Fibroblast of peridontal ligament (primary cell): ENCODE measurements around the gene YJU2.
A peak's percentile ranks its signal among the peaks of the same experiment; 100 is the strongest.
"Not testable (repeated sequence)": the region's sequence is repeated elsewhere in the genome, so short reads cannot be mapped to it uniquely, and the experiment has no call there.

ENCODE experiments used
- DNase-seq: peaks from one replicate; pipeline ENCODE4 v3.0.0-alpha.2; 2010; ENCODE audit errors: extremely low read depth

YJU2 gene

DNA sequence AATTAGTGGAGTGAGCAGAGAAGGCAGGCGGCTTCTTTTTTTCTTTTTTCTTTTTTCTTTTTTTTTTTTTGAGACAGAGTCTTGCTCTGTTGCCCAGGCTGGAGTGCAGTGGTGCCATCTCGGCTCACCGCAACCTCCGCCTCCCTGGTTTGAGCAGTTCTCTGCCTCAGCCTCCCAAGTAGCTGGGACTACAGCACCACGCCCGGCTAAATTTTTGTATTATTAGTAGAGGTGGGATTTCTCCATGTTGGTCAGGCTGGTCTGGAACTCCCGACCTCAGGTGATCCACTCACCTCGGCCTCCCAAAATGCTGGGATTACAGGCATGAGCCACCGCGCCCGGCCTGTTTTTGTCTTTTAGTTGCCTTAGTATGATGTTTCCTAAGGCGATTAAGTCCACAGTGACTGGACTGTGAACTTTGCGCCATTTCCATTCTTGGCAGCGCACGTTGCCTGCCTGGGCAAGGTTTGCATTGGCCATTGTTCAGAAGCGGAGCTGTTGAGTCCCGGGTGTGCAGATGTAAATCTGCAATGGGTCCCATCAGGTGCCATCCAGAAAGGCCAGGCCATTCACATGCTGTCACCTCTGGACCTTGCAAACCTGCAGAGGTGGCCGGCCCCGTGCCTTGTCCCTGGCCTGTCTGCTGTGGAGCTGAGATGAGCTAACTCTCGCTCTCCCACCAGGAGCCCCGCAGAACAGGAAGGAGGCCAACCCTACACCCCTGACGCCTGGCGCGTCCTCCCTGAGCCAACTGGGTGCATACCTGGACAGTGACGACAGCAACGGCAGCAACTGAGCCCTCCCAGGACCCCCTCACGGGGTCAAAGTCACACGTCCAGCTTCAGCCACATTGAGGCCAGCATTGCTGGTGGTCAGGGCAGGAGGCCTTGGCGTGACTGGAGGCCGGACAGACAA lies 21.3 kb downstream of the YJU2 start:
- no peak for DNase-seq

DNA sequence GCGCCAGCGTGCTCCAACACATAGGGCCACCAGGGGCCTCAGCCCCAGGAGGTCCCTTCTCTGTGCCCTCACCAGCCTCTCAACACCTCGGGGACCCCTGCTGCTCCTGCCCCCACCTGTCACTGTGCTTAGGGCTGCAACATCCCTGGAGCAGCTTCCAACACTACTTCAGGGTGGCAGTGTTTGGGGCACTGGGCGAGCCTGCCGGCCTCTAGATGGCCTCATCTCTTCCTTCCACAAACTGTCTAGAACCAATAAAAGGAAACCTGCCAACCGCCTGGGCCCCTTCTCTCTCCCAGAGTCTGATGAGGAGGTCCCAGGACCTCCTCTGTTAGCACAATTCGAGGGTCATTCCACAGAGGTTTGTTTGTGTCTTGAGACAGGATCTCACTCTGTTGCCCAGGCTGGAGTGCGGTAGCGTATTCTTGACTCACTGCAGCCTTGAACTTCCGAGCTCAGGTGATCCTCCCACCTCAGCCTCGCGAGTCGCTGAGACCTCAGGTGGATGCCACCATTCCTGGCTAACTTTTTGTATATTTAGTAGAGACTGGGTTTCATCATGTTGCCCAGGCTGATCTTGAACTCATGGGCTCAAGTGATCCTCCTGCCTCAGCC lies 22.0 kb downstream of the YJU2 start:
- no peak for DNase-seq

DNA sequence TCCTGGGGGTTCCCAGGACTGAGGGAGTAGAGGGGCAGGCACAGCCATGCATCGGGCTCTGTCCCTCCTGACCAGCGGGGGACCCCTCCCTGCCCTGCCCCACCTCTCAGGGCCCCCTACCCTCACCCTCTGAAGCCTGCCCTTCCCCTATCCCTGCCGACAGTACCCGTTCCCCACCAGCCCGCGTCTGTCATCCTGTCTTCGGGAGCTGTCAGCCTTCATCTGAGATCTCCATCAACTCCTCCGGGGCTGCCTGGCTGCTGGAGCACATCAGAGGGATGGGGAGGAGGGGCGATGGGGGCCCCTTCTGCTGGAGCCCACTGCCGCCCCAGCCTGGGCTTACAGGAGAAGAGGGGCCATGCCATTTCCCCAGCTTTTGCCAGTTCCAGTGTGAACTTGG lies 26.0 kb downstream of the YJU2 start:
- DNase-seq: no peak

DNA sequence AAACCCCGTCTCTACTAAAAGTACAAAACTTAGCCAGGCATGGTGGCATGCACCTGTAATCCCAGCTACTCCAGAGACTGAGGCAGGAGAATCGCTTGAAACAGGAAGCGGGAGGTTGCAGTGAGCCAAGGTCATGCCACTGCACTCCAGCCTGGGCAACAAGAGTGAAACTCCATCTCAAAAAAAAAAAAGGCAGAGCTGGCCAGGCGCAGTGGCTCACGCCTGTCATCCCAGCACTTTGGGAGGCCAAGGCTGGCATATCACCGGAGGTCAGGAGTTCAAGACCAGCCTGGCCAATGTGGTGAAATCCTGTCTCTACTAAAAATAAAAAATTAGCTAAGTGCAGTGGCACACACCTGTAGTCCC lies 27.4 kb downstream of the YJU2 start:
- not testable (repeated sequence) for DNase-seq

DNA sequence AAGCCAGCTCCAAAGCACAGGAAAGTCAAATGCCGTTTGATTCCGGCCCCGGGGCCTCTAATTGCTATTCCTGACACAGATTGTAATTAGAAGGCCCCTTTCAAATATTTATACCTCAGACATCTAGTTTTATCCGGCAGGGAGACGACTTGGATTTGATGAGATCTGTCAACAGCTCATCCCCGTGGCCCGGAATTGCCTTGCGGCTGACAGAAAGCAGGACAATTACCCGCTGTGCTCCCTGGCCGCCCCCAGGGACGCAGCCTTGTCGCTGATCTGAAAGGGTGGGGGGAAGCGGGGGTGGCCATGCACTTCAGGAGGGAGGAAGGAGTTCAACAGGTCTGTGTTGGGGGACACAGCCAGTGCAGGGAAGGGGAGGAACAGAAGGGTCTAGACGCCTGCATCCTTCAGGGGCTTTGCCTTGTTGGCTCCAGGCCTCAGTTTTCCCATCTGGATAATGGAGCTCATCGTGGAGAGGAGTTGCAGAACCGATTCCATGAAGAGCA lies 30.4 kb downstream of the YJU2 start:
- no peak for DNase-seq

DNA sequence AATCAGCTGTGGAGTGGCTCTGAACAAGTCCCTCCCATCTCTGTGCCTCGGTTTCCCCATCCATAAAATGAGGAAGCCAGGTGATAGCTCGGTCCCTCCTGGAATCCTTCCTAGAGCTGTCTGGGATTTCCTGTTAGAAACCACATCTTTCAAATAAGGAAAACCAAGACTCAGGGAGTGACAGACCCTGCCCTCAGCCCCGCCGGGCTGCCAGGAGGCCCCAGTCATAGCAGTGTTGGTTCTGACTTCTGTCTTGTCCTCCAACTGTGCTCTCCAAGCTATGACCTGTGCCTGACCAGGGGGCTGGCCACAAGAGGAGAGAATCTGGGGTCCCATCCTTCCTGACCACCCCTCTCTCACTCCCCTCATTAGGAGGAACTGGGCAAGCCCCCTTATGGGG lies 31.1 kb downstream of the YJU2 start:
- no peak for DNase-seq

DNA sequence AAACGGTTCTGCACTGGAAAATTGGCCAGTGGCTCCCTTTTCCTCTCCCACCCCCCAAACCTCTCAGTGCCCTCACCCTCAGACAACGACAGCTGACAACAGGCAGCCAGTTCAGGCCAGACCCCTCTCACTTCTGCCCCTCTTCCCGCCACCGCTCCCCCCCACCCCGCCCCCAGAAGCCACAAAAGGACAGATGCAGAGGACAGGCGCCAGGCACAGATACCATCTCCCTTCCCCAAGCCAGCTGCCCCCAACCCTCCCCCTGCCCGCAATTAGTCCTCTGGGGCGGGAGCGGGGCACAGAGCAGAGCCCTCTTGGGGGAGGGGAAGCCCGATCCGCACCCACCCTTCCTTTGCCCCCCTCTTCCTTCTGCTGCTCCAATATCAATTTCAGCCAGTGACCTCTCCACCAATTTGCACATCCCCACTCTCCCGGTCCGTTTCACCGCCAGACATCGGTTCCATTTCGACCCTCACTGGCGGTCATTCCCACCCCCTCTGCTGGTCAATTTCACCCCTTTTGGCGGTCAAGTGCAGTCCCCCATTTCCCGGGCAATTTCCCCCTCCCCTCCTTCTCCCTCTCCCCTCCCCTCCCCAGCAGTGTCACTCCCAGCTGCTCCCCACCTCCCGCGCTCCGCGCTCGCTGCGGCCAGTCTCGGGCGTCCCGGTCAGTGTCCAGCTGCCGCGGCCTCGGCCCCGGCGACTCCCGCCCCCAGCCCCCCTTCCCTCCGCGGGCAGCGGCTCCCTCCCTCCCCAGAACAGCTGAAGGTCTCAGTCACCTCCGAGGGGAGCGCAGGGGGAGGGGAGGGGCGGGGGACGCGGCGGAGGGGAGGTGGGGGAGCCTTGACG lies 31.8 kb downstream of the YJU2 start, which contains the start of gene SHD:
Gene SHD (plus strand): TSS at position 848 of the 848 bp plus-strand sequence. CDS start 798 bp downstream, outside the sequence.
- DNase-seq: no peak

DNA sequence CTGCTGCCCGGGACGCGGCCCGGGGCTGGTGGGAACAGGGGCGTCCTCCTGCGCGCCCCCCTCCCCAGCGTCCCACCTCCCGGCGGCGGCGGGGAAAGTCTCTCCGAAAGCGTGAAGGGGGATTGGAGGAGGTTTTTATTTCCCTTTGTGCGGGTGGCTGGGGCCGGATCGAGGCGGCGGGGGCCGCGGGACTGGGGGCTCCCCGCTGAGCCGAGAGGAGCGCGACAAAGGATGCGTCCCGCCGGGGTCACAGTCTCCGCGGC lies 32.3 kb downstream of the YJU2 start:
- no peak for DNase-seq

DNA sequence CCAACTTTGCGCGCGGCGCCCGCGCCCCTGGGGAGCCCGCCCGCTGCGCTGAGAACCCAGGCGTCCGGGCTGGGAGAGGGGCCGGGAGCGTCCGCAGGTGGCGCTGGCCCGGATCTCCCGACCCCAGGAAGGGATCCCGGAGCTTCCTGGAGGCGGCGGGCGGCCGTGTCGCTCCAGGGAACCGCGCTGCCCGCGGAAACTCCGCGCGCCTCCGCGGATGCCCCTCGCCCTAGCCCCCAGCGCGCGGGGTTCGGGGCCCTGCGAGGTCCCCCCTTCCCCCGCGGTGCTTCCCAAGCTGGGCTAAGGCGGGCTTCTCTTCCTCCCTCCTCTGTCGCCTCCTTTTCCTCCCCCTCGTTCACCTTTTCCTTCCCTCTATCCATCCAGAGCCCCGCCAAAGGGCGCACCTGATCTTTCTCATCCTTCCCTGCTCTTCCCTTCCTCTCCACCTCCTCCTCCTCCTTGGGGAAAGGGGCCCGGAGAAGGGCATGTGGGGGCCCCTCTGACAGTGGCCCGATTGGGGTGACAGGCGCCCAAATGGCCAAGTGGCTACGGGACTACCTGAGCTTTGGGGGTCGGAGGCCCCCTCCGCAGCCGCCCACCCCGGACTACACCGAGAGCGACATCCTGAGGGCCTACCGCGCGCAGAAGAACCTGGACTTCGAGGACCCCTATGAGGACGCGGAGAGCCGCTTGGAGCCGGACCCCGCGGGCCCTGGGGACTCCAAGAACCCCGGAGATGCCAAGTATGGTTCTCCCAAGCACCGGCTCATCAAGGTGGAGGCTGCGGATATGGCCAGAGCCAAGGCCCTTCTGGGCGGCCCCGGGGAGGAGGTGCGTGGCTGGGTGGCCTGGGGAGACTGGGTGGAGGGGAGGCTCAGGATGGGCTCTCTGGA lies 32.9 kb downstream of the YJU2 start:
- DNase-seq: no peak

DNA sequence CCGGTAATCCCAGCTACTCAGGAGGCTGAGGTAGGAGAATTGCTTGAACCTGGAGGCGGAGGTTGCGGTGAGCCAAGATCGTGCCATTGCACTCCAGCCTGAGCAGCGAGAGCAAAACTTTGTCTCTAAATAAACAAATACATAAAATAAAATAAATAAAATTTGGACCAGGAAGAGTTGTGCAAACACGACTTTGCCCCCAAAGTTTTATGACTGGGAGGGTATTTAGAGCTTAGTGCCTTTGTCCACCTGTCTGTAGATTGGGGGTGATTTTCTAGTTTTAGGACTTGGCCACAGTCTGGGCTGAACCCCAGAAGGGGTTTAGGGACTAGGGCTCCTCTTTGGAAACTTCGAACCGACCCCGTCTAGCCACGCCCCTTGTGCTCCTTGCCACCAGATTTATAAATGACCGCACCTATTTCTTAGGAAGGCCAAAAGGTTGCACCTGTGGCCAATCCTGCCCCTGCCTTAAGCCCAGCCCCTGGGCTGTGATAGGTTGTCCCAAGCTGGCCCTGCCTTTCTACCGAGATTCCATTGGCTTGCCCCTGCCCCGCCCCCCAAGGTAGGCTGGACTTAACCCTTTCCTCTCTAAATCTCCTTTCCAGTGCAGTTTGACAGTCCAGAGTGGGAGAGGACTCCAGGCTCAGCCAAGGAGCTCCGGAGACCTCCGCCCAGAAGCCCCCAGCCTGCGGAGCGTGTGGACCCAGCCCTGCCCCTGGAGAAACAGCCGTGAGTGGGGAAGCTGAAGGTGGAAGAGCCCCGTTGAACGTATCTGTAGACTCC lies 37.5 kb downstream of the YJU2 start:
- no peak for DNase-seq

DNA sequence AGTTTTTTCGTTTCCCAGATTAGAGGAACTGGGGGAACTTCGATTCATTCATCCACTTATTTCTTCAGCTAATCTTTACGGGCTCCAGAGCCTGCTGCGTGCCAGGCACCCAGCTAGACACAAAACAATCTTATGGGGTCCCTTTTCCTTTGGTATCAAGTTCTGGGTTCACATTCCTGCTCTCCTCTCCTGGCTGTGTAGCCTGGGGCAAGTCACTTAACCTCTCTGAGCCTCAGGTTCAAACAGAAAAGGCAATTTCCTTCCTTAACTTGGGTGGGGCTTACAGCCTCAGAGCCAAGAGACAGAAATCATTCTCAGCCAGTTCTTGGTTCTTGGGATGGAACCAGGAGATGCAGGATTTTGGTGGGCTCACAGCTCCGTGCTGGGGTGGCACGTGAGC lies 38.1 kb downstream of the YJU2 start:
- DNase-seq: no peak

DNA sequence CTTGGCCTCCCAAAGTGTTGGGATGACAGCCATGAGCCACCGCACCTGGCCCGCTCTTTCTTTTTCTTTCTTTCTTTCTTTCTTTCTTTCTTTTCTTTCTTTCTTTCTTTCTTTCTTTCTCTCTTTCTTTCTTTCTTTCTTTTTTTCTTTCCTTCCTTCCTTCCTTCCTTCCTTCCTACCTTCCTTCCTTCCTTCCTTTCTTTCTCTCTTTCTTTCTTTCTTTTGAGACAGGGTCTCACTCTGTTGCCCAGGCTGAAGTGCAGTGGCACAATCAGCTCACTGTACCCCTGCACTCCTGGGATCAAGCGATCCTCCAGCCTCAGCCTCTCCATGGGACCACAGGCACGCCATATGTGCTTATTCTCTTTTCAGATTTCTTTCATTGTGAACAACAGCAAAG lies 39.3 kb downstream of the YJU2 start:
- DNase-seq: not testable (repeated sequence)

DNA sequence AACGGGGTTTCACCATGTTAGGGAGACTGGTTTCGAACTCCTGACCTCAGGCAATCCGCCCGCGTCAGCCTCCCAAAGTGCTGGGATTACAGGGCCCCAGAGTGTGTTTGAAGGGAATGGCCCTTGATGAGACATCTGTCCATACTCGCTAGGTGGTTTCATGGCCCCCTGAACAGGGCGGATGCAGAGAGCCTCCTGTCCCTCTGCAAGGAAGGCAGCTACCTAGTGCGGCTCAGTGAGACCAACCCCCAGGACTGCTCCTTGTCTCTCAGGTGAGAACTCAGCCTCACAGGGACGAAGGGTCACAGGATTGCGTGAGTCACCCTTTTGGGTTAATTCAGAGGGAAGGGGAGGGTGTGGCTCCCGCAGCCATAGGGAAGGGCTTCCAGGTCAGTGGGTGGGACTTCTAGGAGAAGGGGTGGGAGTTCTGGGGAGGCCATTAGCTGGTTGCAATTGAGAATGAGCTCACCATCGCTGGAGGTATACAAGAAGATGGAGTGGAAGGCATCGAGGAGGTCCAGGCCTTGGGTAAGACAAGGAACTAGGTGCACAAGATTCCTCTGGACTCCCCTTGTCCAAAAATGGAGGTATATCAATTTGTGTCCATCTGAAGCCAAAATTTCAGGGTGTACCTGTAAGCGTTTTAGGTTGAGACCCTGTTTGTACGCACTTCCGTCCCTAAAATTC lies 41.4 kb downstream of the YJU2 start:
- DNase-seq: no peak

DNA sequence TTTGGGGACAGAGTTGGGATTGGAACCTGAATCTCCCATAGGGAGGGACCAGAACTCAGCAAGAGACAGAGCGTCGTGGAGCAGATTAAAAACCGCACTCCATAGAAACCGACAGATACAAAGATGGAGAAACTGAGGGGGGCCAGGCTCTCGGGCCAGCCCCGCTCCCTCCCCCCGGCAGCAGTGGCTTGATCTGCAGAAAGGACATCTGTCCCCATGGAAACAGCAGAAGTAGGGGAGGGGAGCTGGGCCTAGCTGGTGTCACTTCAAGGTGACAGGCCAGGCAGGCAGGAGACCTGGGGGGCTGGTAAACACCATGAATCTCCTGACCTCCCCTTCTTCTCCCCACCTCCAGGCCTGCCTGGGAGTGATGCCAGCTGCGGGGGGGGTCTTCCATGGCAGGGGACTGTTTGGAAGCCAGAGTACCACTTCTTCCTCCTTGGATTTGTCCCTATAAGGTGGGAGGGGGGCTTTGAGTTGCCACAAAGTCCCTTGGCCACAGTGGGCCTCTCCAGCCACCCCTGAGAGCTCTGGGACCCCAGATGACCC lies 44.4 kb downstream of the YJU2 start:
- no peak for DNase-seq

DNA sequence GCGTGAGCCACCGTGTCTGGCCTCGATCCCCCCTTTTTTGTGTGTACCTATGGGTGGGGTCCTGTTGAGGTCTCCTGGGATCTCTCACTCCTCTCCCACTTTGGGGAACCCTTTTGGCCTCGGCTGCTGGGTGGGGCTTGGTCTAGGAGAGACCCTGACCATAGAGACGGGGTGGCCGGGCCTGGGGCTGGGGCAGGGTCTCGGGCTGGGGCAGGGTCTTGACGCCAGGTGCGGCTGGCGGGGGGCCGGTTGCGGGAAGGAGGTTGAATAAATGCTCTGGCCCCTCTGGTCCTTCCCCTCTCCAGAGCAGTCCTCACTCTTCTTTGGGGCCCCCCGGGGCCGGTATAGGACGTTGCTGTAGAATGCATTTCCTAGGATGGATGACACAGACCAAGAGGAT lies 45.6 kb downstream of the YJU2 start:
- DNase-seq: no peak

DNA sequence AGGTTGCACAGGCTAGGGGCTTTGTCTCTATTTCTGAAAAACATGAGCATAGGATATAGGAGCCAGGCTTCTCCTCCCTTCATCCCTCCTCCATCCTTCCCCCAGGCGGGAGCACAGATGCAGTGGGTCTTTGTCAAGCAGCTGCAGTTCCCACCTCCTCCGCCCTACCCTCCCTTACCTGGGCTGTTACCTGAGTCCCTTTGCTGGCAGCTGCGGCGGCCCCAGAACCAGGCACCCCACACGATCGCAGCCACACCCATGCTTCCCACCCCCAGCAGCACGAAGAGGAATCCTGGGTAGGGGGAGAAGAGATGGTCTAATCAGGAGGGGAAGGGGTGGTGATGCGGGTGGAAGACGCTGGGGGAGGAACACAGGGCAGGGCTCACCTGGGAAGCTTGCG lies 47.5 kb downstream of the YJU2 start:
- no peak for DNase-seq

DNA sequence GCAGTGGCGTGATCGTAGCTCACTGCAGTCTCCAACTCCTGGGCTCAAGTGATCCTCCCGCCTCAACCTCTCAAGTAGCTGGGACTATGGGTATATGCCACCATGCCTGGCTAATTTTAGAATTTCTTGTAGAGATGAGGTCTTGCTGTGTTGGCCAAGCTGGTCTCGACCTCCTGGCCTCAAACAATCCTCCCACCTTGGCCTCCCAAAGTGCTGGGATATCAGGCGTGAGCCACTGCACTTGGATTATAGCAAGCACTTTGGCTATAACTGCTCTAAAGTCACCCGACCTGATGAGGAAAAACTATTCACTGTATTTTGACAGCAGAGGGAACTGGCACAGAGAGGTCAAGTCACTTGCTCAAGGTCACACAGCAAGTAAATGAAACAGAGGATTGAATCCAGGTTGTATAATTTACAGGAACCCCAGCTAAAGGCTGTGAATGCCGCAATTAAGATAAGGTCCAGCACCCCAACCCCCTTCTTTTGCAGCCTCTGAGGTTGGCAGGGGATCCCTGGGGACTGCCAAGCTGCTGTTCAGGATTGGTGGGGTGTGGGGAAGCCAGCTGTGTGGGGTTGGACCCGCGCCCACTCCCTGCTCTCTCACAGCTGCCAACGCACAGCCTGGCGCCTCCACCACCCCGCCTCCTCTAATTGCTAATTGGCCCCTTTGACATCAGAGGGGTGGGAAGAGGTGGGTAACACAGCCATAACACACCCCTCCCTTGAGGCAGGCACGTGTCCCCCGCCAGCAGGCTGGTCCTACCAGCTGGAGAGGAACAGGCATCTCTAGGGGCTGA lies 49.3 kb downstream of the YJU2 start:
- peak; percentile 15 for DNase-seq

DNA sequence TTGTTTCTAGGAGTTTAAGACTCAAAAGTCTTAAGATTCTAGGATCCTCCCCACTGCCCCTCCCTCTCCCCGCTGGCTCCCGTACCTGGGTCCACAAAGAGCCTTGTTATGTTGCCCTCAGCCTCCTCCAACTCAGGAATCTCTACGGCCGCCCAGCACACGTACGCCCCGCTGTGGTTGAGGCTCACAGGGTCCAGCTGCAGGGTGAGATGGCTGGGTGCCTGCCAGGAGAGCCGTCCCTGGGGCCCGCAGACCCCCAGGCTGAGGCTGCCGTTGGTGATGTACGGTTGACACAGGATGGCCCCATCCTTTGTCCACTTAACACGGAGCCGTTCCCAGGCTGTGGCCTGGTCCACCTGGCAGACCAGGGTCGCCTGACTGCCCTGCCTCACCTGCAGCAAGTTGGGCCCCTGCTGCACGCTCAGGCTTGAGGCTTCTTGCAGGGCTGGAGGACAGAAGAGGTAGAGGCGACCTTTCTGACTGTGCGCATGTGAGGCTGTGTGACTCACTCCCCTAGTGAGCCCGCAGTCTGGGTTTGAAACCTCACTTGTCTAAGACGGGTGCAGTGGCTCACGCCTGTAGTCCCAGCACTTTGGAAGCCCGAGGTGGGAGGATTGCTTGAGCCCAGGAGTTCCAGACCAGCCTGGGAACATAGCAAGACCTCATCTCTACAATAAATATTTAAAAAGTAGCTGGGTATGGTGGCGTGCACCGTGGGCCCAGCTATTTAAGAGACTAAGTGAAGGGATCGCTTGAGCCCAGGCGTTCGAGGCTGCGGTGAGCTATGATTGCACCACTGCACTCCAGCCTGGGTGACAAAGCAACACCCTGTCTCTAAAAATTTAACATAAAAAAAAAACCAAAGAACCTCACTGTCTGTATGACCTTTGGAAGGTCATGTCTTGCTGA lies 51.3 kb downstream of the YJU2 start:
- DNase-seq: no peak
